HG03025 (cell line): Measurements from ENCODE around the gene COPZ1.

Experiments
- ATAC-seq: cut with Tn5 transposase; IDR thresholded peaks from one replicate; pipeline ENCODE4 v1.9.1; 2021; ENCODE audit warnings: mild to moderate bottlenecking, moderate library complexity; ENCODE audit not compliant: unreplicated experiment, low FRiP score

COPZ1 gene

GRCh38 chr12:54357506-54358190 is 32.7 kb downstream of the COPZ1 start:
- ATAC-seq: no peak

DNA sequence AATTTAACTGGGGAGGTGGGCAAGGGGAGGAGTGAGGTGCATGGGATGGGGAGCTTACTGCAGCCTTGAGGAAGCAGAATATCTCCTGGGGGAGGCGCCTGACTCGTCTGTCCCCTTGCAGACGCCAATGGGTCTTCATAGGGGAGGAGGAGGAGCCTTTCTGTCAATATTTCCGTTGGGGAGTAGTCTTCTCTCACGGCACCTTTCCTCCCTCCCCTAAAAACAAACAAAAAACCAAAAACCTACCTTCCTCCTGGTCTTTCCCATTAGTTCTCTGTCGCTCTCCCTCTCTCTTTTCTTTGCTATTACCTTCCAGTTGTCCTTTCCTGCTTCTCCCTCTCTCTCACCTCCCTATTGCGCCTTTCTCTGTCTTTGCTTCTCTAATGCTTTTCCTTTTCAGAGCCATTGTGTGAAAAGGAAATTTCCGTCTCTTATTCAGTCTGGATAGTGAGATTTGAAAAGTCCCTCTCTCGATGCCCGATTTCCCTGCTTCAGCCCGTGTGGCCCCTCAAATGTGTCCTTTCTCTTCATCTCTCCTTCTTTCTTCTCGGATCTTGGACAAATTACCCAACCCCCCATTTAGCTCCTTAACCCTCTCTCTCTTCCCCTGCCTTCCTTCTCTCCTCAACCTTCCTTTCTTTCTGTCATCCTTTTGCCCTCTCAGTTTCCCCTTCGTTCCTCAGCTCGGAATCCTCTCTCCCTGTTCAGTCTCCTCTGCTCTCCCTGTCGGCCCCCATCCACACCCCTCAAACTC is 33.4 kb downstream of the COPZ1 start:
- ATAC-seq: no peak

DNA sequence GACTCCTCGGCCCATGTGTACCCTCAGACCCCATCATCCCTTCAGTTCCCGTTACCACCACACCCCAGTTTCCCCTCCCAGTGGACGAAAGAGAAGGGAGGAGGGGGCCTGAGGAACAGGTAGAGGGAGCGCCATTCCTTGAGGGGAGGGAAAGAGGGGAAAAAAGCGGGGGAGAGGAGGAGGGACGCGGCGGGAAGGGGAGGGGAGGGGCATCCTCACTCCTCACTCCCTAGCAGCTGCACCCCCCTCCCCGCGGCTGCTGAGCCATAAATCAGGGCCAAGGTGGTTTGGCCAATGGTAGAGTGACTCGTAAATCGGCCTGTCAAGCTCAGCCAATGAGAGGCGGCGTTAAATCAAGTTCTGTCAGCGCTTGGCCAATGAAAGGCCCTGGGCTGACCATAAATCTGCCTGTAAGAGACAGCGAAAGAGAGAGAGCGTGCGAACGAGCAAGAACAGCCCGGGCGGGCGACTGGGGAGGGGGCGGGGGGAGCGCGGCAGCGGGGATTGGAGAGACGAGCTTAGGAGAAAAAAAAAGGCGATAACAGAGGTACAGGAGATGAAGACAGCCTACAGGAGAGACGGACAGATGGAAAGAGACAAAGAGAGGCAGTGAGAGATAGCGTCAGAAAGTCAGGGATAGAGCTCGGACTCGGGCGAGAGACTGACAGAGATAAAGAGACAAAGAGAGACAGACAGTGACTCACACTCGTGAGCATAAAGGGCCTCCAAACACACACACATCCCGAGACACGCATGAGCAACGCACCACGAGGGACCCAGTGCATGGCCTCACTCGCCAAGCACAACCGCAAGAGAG is 34.2 kb downstream of the COPZ1 start:
- ATAC-seq: peak; percentile 96

GRCh38 chr12:54359762-54360351 is 34.9 kb downstream of the COPZ1 start:
- ATAC-seq: no peak

DNA sequence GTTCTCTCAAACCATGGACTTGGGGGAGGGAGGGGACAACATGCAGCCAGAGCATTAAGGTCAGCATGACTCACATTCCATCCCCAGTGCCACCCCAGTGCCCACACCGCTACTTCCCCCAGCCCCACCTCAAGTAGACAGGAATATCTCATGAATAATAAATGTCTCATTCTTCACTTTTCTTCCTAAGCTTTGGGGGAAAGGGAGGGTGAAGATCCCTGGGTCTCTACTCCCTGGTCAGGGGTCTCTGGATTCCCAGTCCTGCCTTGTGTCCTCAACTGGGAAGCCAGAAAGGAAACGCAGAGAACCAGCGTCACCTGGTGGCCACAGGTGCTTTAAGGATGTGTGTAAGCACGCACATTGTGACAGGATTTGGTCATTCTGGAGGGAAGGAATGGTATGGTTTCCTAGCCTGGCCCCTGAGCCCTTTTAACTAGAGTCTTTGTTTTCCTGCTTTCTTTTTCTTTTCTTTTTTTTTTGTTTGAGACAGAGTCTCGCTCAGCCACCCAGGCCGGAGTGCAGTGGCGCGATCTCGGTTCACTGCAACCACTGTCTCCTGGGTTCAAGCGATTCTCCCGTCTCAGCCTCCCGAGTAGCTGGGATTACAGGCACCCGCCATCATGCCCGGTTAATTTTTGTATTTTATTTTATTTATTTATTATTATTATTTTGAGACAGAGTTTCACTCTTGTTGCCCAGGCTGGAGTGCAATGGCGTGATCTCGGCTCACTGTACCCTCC is 36.0 kb downstream of the COPZ1 start:
- no peak for ATAC-seq

GRCh38 chr12:54363047-54363446 is 38.1 kb downstream of the COPZ1 start:
- no peak for ATAC-seq

DNA sequence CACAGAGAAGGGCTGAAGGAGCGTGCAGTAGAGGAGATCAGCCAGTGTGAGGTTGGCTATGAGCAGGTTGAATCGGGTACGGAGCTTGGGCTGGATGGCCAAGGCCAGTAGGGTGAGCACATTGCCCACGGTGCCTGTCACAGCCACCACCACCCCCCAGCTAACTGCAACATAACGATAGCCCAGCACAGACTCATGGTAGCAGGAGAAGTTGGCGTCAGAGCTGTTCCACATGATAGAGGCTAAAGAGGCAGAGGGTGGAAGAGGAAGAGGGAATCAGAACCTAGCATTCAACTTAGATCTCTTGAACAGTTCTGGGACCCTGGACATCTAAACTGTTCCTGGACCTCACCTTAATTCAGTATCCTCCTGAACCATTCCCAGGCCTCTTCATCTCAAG is 38.7 kb downstream of the COPZ1 start:
- ATAC-seq: no peak

DNA sequence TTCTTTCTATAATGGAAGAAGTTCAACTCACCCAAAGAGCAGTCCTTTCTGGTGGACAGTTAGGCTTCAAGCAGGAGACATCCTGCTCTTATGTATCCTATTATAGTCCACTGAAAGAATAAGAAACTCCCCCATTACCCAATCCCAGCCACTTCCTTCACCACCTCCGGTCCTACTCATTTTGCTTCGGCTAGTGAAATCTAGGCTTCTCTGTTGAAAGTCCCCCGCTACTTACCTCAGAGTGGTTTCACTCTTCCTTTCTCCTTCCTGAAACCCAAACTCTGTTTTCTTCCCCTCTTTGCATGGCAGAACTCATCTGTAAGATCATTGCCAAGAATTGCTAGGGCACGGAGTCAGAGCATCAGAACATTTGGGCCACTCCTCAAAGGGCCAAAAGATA is 39.5 kb downstream of the COPZ1 start, which contains the start of gene GPR84:
Gene GPR84 (minus strand): TSS at position 74 of the 400 bp plus-strand sequence. CDS start 635 bp downstream, outside the sequence.
- ATAC-seq: no peak

DNA sequence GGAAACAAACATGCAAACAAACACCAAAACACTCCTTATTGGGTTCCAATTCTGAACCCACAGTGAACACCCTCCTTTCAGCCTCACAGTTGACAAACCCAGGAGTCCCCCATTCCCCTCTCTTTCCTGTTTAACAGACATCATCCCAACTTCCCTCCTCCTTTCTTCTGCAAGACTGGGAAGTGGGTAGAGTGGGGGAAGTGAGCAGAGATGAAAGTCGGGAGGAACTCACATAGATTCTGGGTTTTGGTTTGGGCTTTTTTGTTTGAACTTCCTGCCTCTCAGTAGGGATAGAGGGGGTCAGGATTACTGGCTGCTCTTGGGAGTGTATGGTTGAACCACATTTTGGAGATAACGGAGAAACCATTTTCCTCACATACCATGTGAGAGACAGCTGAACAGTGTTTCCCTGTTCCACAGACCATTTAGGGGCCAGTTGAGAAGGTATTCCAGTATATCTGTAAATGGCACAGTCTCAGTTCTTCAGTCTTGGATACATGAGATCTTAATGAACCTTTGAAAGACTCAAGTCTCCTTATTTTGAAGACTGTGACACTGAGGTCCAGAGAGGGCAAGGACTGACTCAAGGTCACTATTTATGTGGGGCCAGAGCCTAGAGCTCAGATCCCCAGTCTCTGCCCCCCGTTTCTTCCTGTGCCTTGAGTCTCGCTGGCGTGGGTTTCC is 43.2 kb downstream of the COPZ1 start:
- ATAC-seq: no peak

DNA sequence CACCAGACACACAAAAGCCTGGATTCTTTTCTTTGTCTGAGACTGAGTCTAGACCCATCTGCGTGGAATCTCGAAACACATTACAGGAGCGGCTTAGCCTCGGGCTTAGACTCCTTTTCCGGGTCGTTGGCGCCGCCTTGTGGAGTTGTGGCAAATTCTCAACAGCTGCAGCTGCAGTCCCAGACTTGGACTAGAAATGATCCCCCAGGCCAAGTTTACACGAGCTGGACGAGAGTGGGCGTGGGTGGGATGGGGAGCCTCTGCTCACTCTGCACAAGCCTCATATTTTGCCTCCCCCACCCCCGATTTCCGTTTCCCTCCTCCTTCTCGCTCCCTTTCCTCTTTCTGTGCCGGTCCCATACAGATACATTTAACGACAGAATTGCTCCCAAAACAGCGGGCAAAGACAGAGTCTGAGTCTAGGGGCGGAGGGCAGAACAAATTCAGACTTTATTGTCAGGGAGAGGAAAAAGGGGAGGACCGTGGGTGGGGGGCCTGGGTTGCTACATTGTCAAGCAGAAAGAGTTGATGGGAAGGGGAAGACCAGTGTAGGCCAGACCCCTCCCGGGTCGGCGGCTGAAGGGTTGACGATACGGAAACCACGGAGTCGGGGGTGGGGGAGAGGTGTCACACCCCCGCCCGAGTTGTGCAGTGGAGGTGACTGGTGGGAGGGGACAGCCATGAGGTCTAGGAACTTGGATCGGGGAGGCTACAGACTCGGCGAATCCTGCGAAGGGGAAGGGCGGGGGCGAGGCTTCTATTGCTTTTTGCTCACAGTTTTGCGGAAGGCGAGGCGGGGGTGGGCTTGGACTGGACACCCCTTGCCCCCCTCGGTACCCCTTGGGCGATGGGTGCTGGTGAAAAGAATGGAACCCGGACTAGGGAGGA is 44.0 kb downstream of the COPZ1 start:
- ATAC-seq: no peak

- no peak for ATAC-seq
Observed at GRCh38 chr12:54369597-54370131, 44.7 kb downstream of the COPZ1 start.

DNA sequence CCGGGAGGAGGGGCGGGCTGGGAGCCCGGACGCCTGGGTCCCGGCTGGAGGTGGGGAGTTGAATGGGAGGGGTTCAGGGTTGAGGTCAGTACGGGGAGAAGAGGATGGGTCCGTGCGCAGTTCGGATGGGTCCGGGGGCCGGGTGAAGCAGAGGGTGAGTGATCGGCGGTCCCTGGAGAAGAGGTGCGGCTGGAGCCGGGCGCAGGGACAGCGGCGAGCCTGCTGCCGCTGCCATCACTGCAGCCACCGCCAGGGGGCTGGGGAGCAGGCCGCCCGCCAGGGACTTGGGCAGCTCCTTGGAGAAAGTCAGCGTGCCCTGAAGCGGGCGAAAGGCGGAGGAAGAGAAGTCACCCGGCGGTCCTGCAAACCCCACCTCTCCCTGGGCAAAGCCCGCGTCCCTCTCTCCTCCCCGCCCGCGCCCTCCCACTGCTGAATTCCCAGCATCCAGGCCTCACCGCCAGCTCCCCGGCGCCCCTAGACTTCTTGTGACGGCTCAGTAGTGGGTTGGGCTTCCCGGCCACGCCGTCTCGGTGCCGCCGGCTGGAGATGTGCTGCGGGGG is 45.3 kb downstream of the COPZ1 start:
- ATAC-seq: peak; percentile 43

- ATAC-seq: no peak
Observed at GRCh38 chr12:54371328-54372112, 46.6 kb downstream of the COPZ1 start.

DNA sequence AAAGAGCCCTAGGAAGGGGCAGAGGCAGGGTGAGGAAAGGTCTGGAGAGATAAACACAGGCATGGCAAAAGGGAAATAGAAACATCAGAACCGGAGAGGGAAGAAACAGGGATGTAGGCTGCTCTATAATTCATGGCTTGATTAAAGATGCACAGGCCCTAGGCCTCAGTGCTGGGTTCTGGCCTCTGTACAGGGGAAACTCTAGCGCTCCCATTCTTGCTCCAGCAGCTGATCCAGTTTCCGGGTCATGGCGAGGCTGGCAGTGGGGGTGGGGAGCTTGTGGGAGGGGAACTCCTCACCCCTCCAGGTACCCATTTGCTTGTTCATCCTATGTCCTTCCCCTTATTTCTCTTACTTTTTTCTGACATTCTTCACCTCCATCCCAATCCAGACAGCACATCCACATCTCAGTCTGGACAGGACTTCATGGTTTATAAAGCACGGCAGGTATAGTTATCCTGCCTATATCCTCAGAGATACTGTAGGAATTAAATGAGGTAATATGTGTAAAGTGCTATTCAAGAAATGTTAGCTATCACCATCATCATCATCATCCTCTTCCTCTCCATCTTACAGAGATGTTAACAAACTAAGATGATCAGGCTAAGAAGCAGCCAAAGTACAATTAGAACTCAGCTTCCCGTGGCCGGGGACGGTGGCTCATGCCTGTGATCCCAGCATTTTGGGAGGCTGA is 47.3 kb downstream of the COPZ1 start:
- no peak for ATAC-seq

DNA sequence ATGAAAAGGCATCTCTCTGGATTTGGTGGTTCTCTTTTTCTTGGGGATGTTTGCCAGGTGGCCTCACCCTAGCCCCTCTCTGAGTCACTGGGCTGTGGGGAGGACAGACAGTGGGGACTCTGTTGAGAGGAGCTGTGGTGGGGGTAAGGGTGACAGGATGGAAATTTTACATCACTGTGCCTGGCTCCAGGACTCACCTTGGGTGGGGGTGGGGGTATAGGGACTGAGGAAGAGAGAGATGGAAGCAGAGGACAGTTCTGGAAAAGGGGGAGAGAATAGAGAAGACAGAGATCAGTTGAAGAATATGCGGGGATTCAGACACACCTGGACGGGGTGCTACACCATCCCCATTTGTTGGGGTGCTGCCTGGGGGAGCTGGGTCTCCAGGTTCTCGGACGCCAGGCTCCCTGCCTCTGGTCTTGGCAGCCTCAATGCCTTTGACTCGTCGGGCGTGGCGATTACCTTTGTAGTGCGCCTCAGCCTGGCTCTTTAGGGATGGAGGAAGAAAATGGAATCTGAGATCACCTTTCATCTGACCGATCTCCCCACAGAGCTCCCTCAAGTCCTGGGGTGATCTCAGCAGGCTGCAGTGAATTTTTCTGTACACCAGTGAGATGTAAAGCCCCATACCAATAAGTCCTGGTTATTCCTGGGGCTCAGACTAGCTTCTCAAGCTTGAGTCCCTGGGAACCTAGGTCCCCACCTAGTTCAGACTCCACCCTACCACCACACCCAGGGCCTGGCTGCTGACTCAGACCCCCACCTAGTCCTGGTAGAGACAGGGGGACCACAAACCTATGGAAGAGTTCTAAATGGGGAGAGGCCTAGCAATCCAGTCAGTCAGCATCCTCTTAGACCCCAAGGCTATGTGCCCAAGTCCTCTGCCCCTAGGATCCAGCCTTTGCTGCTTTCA is 49.0 kb downstream of the COPZ1 start:
- no peak for ATAC-seq
